Measurements from ENCODE around the gene CDHR2. TPM values are rescaled to one million over a fixed set of nuclear protein-coding genes. Genes with fewer than 3 reads are reported as not detected.
"Not testable (repeated sequence)": the region's sequence is repeated elsewhere in the genome, so short reads cannot be mapped to it uniquely, and the experiment has no call there.

CDHR2 gene
- total RNA-seq, 1 experiment from 2014 or later = 0.10 TPM

DNA sequence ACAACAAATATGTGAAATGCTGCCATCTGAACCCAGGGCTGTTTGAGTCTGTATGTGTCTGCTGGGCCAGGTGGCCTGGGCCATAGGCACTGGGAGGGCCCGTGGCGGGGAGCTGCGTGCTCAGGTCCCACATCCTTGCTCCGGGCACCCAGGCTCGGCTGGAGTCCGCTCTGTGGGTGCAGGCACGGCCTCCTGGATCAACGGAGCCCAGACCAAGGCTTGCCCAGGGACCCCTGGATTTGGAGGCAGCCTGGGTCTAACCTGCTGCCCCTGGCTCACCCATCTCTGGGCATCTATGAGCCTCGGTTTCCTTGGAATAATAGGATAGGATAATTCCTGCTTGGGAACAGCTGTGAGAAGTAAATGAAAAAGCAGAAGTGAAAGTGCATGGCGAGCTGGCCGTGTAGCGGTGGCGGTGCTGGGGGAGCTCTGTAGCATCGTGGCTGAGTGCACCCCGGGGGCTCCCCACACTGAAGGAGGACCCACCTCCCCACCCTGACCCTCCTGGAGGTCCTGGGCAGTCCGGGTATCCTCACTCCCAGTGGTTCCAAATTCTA is 1.2 kb downstream of the CDHR2 start:
- Histone ChIP-seq H3K9ac (ENCODE audit: low read length) (no peak overlapping the region), H3K36me3 (ENCODE audit: control insufficient read depth in 1 of 2, insufficient read depth in 2 of 2, low read length in 2 of 2) (no peaks in the 10 kb centered on the region), H2AFZ (ENCODE audit: low read depth, low read length, poor library complexity, severe bottlenecking) (no peak overlapping the region), H3K79me2 (ENCODE audit: insufficient read depth, low read length) (no peaks in the 10 kb centered on the region), H3K27ac (ENCODE audit: low read depth, low read length) (no peak overlapping the region), H3K4me3 (replicated peaks in 1 of 2; ENCODE audit: low read depth in 1 of 2, low read length in 2 of 2) (no peak overlapping the region), H4K20me1 (ENCODE audit: insufficient read depth) (no peaks in the 10 kb centered on the region), H3K9me3 (ENCODE audit: control insufficient read depth in 1 of 2, insufficient read depth in 1 of 2, low read depth in 1 of 2, low read length in 2 of 2) (no peaks in the 10 kb centered on the region), H3K4me1 (ENCODE audit: control insufficient read depth in 1 of 2, insufficient read depth in 2 of 2, low read length in 2 of 2) (peaks cover 15 to 40% of the 10 kb centered on the region in 2 experiments), H3K27me3 (ENCODE audit: insufficient read depth, low read length) (no peaks in the 10 kb centered on the region), H3K9me2 (ENCODE audit: insufficient read depth) (no peaks in the 10 kb centered on the region), H3K4me2 (ENCODE audit: low read length) (no peak overlapping the region)
- TF ChIP-seq SP1 (IDR thresholded peaks at IDR 0.05; ENCODE audit: low read depth) = no peak
- TF ChIP-seq, protein P1, sequence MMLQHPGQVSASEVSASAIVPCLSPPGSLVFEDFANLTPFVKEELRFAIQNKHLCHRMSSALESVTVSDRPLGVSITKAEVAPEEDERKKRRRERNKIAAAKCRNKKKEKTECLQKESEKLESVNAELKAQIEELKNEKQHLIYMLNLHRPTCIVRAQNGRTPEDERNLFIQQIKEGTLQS (IDR thresholded peaks at IDR 0.05) = no peak
- TF ChIP-seq POLR2AphosphoS5 (IDR thresholded peaks at IDR 0.05; ENCODE audit: low read depth, low read length) = no peak
- TF ChIP-seq, protein P2, sequence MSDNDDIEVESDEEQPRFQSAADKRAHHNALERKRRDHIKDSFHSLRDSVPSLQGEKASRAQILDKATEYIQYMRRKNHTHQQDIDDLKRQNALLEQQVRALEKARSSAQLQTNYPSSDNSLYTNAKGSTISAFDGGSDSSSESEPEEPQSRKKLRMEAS (IDR thresholded peaks at IDR 0.05) = no peak
- TF ChIP-seq ZNF274 (IDR thresholded peaks at IDR 0.05; ENCODE audit: low read depth, low read length) = no peak
- no peak for TF ChIP-seq EGR1 (IDR thresholded peaks at IDR 0.05; ENCODE audit: low read depth)
- TF ChIP-seq ELF1 (IDR thresholded peaks at IDR 0.05; ENCODE audit: borderline replicate concordance, low read depth) = no peak
- no peak for TF ChIP-seq CBX3 (IDR thresholded peaks at IDR 0.05; ENCODE audit: low read depth)
- TF ChIP-seq RAD21 (IDR thresholded peaks at IDR 0.05; ENCODE audit: low read depth) = no peak
- TF ChIP-seq JUND (IDR thresholded peaks at IDR 0.05) = no peak
- TF ChIP-seq SIN3A (IDR thresholded peaks at IDR 0.05; ENCODE audit: low read depth) = no peak
- no peak for TF ChIP-seq EZH2 (IDR thresholded peaks at IDR 0.05)
- TF ChIP-seq SRF (IDR thresholded peaks at IDR 0.05; ENCODE audit: low read depth) = no peak
- TF ChIP-seq POLR2A (IDR thresholded peaks at IDR 0.05; ENCODE audit: borderline replicate concordance, extremely low read depth, insufficient read depth, insufficient read length) = no peak
- ChIA-PET POLR2A (no interaction called here), RAD21 (ENCODE audit: low non-redundant PET in 1 of 2, low total read pairs in 2 of 2, uncharacterized antibody in 2 of 2, unreplicated experiment in 2 of 2) (no interaction called here), CTCF (no interaction called here)
- ATAC-seq (no peak), DNase-seq (ENCODE audit: low read depth, low spot score) (no peak)
- intact Hi-C loops (cut with micrococcal nuclease) = no loop called here
- no TSS peak for BruUV-seq (replicated peaks)

- DNase-seq (ENCODE audit: low read depth, low spot score); H3K27ac ChIP-seq (ENCODE audit: low read depth, low read length); CTCF ChIA-PET; H3K9ac ChIP-seq (ENCODE audit: low read length); BruUV-seq (replicated peaks); intact Hi-C loops (cut with micrococcal nuclease); H3K9me2 ChIP-seq (ENCODE audit: insufficient read depth); H2AFZ ChIP-seq (ENCODE audit: low read depth, low read length, poor library complexity, severe bottlenecking); RAD21 ChIA-PET (ENCODE audit: low non-redundant PET in 1 of 2, low total read pairs in 2 of 2, uncharacterized antibody in 2 of 2, unreplicated experiment in 2 of 2); H4K20me1 ChIP-seq (ENCODE audit: insufficient read depth); POLR2A ChIA-PET; H3K4me2 ChIP-seq (ENCODE audit: low read length); H3K27me3 ChIP-seq (ENCODE audit: insufficient read depth, low read length); H3K36me3 ChIP-seq (ENCODE audit: control insufficient read depth in 1 of 2, insufficient read depth in 2 of 2, low read length in 2 of 2); H3K9me3 ChIP-seq (ENCODE audit: control insufficient read depth in 1 of 2, insufficient read depth in 1 of 2, low read depth in 1 of 2, low read length in 2 of 2); ATAC-seq; H3K4me3 ChIP-seq (replicated peaks in 1 of 2; ENCODE audit: low read depth in 1 of 2, low read length in 2 of 2); H3K79me2 ChIP-seq (ENCODE audit: insufficient read depth, low read length): not testable (repeated sequence)
- H3K4me1 ChIP-seq (ENCODE audit: control insufficient read depth in 1 of 2, insufficient read depth in 2 of 2, low read length in 2 of 2) = peaks cover 9 to 34% of the 10 kb centered on the region in 2 experiments; a peak in 3 of 4 replicates
Observed at GRCh38 chr5:176550937-176551336, 1.8 kb downstream of the CDHR2 start.

Measured in HCT116 (cell line).